Superior temporal gyrus (tissue), 1 donor: ENCODE data around the gene KRI1.

ENCODE experiments used
- DNase-seq: peaks from one replicate; pipeline ENCODE4 v3.0.0-alpha.2; 2016; ENCODE audit errors: extremely low spot score

The KRI1 gene

DNA sequence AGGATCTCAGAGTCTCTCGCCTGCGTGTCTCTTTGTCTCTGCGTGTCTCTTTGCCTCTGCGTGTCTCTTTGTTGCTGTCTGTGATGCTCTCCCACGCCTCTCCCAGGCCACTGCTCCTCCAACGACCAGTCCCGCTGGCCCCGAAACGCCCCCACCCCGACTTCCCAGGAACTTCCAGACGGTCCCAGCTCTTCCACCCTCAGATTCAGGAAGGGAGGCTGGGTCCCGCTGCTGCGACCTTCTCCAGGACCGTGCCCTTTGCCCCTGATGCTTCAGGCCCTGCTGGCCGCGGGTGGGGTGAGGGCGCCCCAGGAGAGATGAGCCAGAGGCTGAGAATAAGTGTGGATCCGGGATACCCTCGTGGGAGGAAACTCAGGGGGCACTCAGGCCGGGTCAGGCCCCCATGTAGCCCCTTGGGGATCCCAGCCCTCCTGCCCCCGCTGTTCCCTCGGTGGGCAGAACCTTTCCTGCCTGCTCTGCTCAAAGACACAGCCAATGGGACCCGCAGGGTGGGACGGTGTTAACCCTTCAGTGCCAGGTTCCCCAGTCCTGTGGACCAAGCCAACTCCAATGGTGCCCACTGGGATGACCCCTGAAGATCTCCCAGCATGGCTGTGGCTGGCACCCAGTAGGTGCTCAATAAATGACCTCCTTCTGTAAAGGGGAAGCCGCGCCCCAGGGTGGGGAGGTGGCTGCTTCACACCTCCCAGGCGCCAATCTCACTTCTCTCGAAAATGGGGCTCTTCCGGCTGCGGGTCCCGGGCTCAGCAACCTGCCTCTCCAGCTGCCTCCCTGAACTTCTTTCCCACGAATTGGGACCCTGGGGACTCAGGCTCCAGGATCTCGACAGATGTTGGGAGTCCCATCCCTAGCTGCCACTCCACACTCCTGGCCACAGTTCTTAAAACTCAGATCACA lies 47.1 kb downstream of the KRI1 start:
- peak; percentile 48 for DNase-seq

DNA sequence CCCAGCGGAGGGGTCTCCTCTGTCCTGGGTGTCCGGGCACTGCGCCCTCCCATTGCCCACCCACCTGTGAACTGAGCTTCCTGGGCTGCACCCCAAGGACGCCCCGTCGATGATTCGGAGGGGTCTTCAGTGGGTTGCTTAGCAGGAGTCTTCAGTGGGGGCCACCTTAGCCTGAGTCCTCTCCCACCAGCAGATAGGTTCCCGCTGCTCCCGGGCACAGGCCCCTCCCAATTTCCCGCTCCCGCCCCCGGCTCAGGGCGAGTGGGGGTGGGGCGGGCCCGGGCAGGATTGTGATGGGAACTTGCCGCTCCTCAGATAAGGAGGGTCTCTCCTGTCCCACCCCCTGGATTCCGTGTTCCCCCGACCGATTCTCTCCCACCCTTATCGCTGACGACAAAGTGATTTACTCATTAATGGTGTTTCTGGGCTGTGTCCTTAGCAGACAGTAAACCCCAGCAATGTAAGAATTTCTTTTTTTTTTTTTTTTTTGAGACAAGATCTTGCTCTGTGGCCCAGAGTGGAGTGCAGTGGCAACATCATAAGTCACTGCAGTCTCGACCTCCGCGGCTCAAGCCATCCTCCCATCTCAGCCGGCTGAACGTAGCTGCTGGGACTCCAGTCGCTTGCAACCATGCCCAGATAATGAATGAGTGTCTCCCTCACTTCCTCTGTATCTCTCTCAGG lies 47.9 kb downstream of the KRI1 start:
- peak; percentile 47 for DNase-seq

DNA sequence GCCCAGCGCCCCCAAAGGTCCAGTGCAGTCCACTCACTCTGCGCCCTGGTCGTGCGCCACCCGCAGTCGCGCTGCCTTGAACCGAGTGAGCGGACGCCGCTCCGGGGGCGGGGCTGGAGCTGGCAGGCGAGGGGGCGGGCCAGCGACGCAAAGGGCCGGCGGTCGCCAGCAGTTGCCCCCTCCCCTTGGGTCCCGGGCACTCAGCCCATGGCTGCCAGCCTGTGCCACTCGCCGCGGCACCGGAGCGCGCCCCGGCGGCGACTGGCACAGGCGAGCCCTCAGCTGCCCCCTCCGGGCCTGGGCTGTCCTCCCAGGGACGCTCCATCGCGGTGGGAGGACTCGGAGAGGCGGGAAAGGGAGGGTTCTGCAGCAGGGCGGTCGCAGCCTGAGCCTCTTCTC lies 48.5 kb downstream of the KRI1 start, which contains the start of gene S1PR5:
TSS of gene S1PR5 (minus strand) at position 87 of the 399 bp plus-strand sequence. CDS start 2,436 bp downstream, outside the sequence.
- DNase-seq = peak; percentile 90

DNA sequence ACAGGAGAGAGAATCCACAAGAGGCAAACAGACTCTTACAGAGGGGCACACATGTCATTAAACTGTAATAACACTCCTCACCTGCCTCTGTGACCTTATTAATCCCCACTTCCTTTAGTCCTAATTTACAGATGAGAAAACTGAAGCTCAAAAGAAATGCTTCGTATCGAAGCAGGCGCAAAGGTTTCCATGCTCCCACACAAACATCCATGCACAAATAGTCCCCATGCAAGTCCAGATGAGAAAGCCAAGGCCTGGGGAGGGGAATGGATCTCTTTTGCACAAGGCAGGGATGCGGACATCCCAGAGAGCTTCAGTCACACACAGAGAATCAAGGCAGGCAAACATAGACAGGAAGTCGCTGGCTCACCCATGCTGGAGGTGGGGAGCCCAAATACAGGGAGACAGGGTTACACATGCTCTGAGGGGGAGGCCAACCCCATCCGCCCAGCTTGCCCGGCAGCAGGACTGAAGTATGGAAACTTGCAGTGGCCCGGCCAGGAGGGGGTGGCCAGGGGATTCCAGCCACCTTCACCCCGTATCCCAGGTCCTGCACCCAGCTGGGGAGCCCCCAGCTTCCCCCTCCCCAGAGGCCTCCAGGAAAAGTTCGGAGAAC lies 49.0 kb downstream of the KRI1 start:
- peak; percentile 47 for DNase-seq

DNA sequence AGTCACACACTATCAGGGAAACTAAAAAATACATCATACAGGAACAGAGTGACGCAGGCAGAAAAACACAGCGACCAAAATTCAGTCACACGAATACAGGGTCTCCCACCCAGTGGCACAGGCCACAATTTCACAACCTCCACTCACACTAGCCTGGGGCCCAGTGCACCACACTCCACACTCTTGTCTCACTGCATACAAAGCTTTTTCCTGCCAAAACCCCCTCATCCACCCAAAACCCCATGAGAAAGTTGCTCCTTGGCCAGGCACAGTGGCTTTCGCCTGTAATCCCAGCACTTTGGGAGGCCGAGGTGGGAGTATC lies 49.8 kb downstream of the KRI1 start:
- DNase-seq = no peak

DNA sequence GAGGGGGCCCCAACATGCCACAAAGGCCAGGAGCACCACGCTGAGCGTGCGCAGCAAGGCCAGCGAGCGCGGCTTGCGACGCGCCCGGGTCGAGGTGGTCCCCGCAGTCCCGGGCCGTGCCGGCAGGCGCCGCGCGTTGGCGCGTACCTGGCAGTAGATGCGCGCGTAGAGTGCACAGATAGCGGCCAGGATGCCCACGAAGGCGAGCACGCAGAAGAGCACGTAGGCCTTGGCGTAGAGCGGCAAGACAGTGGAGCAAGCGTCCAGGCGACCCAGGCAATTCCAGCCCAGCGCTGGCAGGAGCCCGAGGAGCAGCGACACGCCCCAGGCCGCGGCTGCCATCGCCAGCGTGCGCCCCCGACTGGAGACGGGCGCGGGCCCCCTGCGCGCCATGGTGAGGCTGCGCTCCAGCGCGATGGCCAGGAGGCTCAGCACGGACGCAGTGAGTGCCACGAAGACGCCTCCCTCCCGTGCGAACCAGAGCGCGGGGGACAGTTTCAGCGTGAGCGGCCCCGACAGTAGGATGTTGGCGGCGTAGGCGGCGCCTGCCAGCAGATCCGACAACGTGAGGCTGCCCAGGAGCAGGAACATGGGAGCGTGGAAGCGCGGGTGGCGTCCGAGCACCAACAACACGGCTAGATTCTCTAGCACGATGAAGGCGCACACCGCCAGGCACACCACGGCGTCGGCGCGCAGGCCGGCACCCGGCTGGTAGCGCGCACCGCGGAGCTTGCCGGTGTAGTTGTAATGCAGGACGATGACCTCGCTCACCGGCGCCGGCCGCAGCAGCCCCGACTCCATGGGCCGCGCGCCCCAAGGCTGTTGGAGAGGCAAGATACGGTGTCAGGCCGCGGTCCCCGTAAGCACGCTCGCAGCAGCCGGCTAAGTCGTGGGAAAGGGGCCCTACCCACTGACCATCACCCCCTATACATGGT lies 51.3 kb downstream of the KRI1 start:
- no peak for DNase-seq

DNA sequence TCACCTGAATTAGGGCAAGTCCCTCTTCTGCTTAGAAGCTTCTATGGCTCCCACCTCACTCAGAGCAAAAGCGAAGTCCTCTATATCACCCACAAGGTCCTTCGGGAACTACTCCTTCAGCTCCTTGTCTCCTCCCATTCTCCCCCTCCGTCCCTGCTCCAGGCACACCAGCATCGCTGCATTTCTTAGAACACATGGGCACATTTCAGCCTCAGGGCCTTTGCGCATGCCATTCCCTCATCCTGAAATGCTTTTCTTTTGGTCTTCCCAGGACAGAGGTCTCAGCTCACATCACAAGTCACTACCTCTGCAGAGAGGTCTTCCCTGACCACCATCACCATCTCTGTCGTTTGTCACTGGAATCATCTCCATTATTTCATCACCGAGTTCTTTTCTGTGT lies 52.6 kb downstream of the KRI1 start:
- DNase-seq = no peak

DNA sequence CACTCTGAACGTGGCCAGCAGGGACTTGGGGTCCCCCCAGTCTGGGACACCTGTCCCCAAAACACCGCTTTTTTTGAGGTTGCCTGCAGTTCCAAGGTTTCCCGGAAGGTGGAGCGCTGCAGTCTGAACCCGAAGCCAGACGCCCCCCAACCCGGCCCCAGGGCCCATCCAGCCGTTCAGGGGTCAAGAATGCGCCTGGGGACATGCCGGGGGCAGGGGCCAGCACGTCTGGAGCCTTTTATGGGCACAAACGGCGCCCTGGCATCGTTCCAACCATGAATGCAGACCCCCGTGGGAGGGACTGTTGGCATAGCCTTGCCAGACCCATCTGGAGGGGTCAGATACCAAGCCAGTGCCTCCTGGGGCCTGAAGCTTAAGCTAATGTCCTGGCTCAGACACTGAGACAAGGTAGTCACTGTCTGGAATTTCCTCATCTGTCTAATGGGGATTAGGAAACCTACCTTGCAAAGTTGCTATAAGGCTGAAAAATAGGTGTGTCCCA lies 55.5 kb downstream of the KRI1 start:
- DNase-seq = no peak

DNA sequence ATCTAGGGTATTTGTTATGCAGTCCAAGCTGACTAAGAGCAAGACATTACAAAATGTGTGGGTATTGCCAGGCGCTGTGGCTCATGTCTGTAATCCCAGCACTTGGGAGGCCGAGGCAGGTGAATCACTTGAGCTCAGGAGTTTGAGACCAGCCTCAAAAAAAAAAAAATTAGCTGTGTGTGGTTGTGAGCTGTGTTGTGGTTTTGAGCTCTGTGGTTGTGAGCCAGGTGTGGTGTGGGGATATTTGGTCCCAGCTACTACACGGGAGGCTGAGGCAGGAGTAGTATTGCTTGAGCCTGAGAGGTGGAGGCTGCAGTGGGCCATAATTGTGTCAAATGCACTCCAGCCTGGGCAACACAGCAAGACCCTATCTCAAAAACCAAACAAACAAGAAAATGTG lies 57.1 kb downstream of the KRI1 start:
- no peak for DNase-seq

DNA sequence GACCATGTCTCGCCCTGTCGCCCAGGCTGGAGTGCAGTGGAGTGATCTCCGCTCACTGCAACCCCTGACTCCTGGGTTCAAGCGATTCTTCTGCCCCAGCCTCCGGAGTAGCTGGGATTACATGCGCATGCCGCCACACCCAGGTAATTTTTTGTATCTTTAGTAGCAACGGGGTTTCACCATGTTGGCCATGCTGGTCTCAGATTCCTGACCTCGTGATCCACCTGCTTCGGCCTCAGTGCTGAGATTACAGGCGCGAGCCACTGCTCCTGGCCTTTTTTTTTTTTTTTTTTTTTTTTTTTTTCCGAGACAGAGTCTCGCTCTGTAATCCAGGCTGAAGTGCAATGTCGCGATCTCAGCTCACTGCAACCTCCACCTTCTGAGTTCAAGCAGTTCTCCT lies 57.8 kb downstream of the KRI1 start:
- DNase-seq = no peak

DNA sequence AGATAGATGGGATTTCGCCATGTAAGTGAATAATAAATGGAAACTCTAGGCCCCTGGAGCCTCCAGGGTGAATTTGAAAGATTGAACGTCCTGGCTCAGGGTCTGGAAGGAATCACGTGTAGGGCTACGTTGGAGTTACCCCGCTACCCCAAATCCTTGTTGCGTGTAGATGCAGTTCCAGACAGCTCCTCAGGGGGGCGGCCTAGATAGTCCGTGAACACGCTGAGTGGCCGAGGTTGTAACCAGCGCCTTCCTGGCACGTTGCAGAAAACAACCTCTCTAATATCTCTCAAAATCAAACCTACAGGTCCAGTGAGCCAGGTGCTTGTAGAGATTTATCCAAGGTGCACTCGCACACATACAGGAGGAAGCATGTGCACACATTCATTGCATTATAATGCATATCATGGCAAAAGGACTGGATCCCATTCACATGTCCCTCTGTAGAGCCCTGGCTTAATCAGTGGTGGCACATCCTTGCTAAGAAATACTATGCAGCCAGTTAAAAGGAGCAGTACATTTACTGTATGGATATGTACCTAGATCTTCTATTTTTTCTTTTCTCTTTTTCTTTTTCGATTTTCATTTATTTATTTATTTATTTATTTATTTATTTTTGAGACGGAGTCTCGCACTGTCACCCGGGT lies 60.1 kb downstream of the KRI1 start:
- DNase-seq = peak; percentile 75
